GM19099 (cell line): ENCODE data around the gene TLE3.

Experiments
- POLR2A ChIP-seq: IDR thresholded peaks from 3 replicates; pipeline ENCODE4 v1.6.1; 2011; ENCODE audit warnings: low read depth; ENCODE audit not compliant: insufficient read length; ENCODE audit errors: extremely low read depth

TLE3 gene

GRCh38 chr15:70109531-70109930 lies 11.8 kb upstream of the TLE3 start:
- no peak for TF ChIP-seq POLR2A

DNA sequence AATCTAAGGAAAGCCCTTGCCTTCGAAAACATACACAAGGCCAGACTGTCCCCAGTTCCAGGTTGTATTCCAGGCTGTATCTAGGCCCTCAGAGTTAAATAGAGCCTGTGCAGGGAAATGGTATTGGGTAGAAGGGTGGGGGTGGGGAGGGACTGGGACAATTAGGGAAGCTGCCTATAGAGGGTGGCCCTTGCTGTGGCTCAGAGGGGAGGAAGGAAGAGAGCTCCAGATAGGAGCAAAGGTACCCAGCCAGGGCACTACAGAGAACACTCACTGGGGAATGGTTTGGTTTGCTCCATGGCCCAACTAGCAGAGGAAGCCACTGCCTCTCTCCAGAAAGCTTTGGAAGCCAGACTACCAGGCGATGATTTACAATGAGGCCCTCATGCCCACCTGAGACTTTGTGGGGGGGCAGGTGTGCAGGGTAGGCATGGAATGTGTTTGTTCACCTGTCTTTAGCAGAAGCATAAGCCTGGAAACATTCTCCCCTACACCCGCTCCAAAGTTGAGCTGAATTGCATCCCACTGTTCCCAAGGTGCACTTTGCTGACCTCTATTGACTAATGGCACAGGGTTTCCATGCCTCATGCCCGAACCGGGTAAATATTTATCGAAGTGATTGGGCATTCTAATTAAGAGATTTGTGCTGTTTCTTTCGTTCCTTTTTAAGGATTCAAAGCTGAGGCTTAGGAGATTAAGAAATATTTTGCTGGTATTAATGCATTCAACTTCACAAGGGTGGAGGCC lies 6.3 kb upstream of the TLE3 start:
- TF ChIP-seq POLR2A, result no peak

DNA sequence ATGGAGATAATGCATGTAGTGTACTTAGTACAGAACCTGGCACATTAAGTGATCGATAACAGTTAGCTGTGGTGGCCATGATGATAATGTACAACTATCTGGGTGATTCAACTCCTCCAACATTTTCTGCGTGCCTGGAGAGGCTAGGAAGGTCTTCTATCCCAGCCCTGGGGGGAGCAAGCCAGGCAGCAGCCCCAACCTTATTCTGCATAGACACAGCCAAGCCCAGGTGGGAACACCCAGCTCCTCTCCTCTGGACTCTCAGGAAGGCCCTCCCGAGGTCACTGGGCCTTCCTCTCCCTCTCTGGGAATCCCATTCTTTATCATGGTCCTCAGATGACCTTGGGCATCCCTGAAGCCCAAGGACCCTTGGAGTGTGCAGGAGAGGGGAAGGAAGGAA lies 5.1 kb upstream of the TLE3 start:
- no peak for TF ChIP-seq POLR2A

GRCh38 chr15:70101459-70102113 lies 3.9 kb upstream of the TLE3 start:
- no peak for TF ChIP-seq POLR2A

- no peak for TF ChIP-seq POLR2A
These were observed 3.0 kb upstream of the TLE3 start for GRCh38 chr15:70100474-70101341.

DNA sequence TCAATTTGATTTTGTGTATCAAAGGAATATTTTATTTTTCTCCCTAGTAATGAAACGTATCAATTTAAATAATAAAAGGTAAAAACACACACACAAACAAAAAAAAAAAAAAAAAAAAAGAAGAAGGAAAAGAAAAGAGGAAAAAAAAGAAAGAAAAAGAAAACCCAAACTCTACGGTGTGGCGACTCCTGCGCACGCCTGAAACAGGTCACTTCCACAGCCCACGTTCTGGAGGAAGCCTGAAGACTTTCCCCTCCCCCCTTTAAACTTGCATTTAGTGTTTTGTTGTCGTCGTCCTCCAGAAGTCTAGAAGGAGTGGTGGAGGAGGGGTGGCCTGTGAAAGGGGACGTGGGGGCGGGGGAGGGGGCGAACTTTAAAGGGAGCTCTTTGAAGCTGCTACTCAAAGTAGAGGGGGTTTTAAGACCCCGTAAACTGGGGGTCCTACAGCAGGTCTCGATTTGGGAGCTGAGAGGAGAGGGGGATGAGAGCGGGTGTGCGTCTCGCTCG lies 2.3 kb upstream of the TLE3 start:
- TF ChIP-seq POLR2A, result no peak

DNA sequence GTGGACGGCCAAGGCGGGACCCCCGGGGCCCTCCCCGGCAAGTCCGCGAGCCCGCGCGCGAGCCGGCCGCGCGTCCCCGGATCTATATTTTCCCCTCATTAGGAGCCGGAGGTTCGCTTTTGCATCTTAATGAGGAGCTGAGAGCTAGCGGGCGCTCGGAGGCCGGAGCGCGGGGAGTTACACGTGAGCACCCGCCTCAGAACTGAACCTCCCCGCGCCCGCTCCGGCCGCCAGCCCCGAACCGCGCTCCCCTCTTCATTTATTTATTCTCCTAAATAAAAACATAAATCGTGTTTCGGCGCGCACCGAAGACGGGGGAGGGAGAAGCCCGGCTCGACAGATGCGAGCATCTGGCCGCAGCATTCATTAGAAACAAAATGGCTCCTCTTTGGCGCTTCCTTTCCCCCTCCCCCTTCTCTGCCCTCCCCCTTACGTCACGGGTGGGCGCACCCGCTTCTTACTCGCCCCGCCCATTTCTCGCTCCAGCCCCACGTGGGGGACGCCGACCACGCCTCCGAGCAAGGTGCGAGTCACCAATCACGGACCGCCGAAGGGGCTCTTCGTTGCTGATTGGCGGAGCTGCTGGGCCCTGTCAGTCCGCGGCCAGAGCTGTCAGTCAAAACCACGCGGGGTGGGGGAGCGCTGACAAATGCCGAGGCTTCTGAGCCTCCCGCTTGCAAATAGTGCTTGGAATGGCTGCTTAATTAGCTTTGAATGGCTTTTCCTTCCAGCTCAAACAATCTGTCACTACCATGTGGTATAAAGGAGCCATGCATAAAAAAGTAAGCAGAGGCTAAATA lies 1.6 kb upstream of the TLE3 start:
- peak; percentile 88 for TF ChIP-seq POLR2A

GRCh38 chr15:70098461-70099166 lies 897 bp upstream of the TLE3 start:
- TF ChIP-seq POLR2A, result no peak

- TF ChIP-seq POLR2A, result no peak
These were observed 390 bp upstream of the TLE3 start for GRCh38 chr15:70098153-70098460.

DNA sequence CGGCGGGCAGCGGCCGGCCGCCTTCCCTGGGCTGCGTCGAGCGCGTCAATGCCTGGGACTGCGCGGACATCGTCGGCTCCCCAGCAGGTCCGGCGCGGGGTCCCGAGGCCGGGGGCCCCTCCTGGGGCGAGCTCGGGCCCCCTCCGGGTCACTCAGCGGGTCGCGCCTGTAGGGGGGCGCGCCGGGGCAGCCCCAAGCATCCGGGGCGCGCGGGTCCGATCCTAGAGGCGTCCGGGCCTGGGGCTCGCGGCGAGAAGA lies 725 bp downstream of the TLE3 start:
- peak; percentile 13 for TF ChIP-seq POLR2A

DNA sequence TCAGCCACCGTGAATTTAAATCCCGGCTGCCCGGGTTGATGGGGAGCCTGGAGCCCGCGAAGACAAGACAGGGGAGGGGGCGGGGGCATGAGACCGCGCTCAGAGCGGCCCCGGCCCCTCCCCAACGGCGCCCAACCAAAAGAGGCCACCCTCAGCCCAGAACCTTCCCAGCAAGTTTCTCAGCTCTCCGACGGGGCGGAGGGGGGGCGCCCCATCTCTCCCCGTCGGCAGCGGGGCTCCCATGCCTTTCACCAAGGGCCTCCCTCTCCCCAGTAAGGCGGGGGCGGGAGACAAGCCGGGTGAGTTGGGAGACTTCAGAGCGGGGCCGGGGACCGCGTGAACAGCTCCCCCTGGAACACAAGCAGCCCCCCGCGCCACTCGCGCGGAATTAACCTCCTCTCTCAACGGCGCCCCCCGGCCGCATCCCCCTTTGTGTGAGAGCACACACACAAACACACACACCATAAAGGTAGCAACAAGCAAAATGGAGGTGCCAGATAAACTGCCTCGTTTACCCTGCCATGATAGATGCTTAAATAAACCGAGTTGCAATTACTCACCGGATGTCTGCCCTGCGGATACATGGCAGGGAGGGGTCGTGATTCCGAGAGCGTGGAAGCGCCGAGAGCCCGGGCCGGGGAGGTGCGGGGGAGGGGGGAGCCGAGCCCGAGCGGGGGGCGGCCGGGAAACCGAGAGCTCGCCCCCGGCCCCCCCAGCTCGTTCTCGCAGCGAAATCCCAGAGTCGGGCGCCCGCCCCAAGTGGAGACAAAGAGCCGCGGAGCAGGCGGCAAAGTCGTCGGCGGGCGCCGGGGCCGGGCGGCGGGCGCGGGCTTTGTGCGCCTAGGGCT lies 1.3 kb downstream of the TLE3 start:
- TF ChIP-seq POLR2A, result peak; percentile 21

- TF ChIP-seq POLR2A, result no peak
These were observed 2.1 kb downstream of the TLE3 start for GRCh38 chr15:70095408-70096214.

GRCh38 chr15:70094690-70095311 lies 2.9 kb downstream of the TLE3 start:
- TF ChIP-seq POLR2A, result no peak
